ENCODE data around the gene KLC1. TPM values are rescaled to one million over a fixed set of nuclear protein-coding genes. Genes with fewer than 3 reads are reported as not detected.

KLC1 gene
- total and polyA plus RNA-seq, 2 of the 13 experiments (the other 11 are each of a cell fraction or from before 2014, with no cell fraction given) = 53.2 to 63.5 TPM

DNA sequence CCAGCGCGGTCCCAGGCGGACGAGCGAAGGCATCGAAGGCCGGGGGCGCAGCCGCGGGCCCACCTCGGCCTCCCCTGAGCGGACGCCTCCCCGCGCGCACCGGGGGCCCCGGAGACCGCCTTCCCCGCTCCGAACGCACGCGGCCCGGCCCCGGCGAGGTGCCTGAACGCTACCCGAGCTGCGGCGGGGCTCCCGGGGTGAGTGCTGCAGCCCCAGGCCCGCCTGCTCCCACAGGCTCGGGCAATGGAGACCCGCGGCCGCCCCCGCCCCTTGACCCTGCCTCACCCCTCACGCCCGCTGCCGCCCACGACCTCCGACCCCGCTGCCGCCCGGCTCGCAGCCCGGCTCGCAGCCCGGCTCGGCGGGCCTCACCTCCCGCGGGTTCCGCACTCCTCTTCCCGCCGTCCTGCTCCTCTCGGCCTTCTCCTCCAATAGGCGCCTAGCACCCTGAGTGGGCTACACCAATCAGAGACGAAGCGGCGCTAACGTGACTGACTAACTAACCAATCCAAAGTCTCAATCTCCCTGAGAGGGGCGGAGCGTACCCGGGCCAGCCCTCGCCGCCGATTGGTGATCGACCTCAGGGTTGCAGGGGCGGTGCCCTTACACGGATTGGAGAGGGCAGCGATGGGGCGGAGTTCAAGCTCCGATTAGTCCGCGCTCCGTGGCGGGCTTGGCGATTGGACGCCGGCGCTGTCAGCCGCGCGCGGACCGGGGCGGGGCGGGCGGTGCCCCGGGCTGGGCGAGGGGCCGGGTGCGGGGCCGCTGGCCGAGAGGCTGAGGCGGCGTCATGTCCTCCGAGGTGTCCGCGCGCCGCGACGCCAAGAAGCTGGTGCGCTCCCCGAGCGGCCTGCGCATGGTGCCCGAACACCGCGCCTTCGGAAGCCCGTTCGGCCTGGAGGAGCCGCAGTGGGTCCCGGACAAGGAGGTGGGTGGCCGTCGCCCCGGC is 86.3 kb downstream of the KLC1 start, which contains the start of the genes XRCC3 and ZFYVE21 (continued):
- TF ChIP-seq, protein P1, sequence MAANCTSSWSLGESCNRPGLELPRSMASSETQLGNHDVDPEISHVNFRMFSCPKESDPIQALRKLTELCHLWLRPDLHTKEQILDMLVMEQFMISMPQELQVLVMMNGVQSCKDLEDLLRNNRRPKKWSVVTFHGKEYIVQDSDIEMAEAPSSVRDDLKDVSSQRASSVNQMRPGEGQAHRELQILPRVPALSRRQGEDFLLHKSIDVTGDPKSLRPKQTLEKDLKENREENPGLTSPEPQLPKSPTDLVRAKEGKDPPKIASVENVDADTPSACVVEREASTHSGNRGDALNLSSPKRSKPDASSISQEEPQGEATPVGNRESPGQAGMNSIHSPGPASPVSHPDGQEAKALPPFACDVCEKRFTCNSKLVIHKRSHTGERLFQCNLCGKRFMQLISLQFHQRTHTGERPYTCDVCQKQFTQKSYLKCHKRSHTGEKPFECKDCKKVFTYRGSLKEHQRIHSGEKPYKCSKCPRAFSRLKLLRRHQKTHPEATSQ (CRISPR knock-in tag; IDR thresholded peaks at IDR 0.05; ENCODE audit: borderline replicate concordance) = no peak
- TF ChIP-seq, protein P2, sequence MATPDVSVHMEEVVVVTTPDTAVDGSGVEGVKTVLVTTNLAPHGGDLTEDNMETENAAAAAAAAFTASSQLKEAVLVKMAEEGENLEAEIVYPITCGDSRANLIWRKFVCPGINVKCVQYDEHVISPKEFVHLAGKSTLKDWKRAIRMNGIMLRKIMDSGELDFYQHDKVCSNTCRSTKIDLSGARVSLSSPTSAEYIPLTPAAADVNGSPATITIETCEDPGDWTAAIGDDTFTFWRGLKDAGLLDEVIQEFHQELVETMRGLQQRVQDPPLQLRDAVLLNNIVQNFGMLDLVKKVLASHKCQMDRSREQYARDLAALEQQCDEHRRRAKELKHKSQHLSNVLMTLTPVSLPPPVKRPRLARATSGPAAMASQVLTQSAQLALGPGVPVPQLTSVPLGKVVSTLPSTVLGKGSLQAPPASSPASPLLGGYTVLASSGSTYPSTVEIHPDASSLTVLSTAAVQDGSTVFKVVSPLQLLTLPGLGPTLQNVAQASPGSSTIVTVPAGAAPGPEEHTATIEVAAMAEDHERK (CRISPR knock-in tag; IDR thresholded peaks at IDR 0.05; ENCODE audit: low read depth) = no peak
- TF ChIP-seq, protein P3, sequence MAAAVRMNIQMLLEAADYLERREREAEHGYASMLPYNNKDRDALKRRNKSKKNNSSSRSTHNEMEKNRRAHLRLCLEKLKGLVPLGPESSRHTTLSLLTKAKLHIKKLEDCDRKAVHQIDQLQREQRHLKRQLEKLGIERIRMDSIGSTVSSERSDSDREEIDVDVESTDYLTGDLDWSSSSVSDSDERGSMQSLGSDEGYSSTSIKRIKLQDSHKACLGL (CRISPR knock-in tag; IDR thresholded peaks at IDR 0.05) = peak; percentile 30; the same call in 1 of the 2 replicates
- TF ChIP-seq SIN3A (IDR thresholded peaks at IDR 0.05; ENCODE audit: borderline replicate concordance, low read depth, low read length) (peak; percentile 72; the same call in 1 of the 2 replicates), HOXA3 (CRISPR knock-in tag; IDR thresholded peaks at IDR 0.05) (peak; percentile 60), REPIN1 (CRISPR knock-in tag; IDR thresholded peaks at IDR 0.05; ENCODE audit: borderline replicate concordance, low read depth) (0 out of 2 replicates have a peak, but pooled peaks have one; percentile 57)
- TF ChIP-seq, protein P4, sequence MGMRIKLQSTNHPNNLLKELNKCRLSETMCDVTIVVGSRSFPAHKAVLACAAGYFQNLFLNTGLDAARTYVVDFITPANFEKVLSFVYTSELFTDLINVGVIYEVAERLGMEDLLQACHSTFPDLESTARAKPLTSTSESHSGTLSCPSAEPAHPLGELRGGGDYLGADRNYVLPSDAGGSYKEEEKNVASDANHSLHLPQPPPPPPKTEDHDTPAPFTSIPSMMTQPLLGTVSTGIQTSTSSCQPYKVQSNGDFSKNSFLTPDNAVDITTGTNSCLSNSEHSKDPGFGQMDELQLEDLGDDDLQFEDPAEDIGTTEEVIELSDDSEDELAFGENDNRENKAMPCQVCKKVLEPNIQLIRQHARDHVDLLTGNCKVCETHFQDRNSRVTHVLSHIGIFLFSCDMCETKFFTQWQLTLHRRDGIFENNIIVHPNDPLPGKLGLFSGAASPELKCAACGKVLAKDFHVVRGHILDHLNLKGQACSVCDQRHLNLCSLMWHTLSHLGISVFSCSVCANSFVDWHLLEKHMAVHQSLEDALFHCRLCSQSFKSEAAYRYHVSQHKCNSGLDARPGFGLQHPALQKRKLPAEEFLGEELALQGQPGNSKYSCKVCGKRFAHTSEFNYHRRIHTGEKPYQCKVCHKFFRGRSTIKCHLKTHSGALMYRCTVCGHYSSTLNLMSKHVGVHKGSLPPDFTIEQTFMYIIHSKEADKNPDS (CRISPR knock-in tag; IDR thresholded peaks at IDR 0.05) = 0 out of 2 replicates have a peak, but pooled peaks have one; percentile 35
- TF ChIP-seq, protein P5, sequence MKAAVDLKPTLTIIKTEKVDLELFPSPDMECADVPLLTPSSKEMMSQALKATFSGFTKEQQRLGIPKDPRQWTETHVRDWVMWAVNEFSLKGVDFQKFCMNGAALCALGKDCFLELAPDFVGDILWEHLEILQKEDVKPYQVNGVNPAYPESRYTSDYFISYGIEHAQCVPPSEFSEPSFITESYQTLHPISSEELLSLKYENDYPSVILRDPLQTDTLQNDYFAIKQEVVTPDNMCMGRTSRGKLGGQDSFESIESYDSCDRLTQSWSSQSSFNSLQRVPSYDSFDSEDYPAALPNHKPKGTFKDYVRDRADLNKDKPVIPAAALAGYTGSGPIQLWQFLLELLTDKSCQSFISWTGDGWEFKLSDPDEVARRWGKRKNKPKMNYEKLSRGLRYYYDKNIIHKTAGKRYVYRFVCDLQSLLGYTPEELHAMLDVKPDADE (CRISPR knock-in tag; IDR thresholded peaks at IDR 0.05) = no peak
- TF ChIP-seq, protein P6, sequence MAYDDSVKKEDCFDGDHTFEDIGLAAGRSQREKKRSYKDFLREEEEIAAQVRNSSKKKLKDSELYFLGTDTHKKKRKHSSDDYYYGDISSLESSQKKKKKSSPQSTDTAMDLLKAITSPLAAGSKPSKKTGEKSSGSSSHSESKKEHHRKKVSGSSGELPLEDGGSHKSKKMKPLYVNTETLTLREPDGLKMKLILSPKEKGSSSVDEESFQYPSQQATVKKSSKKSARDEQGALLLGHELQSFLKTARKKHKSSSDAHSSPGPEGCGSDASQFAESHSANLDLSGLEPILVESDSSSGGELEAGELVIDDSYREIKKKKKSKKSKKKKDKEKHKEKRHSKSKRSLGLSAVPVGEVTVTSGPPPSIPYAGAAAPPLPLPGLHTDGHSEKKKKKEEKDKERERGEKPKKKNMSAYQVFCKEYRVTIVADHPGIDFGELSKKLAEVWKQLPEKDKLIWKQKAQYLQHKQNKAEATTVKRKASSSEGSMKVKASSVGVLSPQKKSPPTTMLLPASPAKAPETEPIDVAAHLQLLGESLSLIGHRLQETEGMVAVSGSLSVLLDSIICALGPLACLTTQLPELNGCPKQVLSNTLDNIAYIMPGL (CRISPR knock-in tag; IDR thresholded peaks at IDR 0.05; ENCODE audit: borderline replicate concordance in 1 of 2, low read depth in 1 of 2) = peak in 1 of 2 experiments; percentile 57; a peak in 1 of 4 replicates
- TF ChIP-seq, protein P7, sequence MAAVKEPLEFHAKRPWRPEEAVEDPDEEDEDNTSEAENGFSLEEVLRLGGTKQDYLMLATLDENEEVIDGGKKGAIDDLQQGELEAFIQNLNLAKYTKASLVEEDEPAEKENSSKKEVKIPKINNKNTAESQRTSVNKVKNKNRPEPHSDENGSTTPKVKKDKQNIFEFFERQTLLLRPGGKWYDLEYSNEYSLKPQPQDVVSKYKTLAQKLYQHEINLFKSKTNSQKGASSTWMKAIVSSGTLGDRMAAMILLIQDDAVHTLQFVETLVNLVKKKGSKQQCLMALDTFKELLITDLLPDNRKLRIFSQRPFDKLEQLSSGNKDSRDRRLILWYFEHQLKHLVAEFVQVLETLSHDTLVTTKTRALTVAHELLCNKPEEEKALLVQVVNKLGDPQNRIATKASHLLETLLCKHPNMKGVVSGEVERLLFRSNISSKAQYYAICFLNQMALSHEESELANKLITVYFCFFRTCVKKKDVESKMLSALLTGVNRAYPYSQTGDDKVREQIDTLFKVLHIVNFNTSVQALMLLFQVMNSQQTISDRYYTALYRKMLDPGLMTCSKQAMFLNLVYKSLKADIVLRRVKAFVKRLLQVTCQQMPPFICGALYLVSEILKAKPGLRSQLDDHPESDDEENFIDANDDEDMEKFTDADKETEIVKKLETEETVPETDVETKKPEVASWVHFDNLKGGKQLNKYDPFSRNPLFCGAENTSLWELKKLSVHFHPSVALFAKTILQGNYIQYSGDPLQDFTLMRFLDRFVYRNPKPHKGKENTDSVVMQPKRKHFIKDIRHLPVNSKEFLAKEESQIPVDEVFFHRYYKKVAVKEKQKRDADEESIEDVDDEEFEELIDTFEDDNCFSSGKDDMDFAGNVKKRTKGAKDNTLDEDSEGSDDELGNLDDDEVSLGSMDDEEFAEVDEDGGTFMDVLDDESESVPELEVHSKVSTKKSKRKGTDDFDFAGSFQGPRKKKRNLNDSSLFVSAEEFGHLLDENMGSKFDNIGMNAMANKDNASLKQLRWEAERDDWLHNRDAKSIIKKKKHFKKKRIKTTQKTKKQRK (IDR thresholded peaks at IDR 0.05; ENCODE audit: low read length) = peak; percentile 70
- TF ChIP-seq, protein P8, sequence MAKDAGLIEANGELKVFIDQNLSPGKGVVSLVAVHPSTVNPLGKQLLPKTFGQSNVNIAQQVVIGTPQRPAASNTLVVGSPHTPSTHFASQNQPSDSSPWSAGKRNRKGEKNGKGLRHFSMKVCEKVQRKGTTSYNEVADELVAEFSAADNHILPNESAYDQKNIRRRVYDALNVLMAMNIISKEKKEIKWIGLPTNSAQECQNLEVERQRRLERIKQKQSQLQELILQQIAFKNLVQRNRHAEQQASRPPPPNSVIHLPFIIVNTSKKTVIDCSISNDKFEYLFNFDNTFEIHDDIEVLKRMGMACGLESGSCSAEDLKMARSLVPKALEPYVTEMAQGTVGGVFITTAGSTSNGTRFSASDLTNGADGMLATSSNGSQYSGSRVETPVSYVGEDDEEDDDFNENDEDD (CRISPR knock-in tag; IDR thresholded peaks at IDR 0.05; ENCODE audit: borderline replicate concordance) = peak; percentile 97

Data from HepG2 (cell line).